ENCODE measurements around the gene HUWE1. TPM values are rescaled to one million over a fixed set of nuclear protein-coding genes. Genes with fewer than 3 reads are reported as not detected.

The HUWE1 gene
- total RNA-seq, 4 donors from 2014 or later, result 104 to 117 (median 112) TPM

- no peak for TF ChIP-seq CTCF (IDR thresholded peaks at IDR 0.05; ENCODE audit: low read depth)
Measured at GRCh38 chrX:53637479-53637878, 49.0 kb downstream of the HUWE1 start.

GRCh38 chrX:53631156-53631555 is 55.4 kb downstream of the HUWE1 start:
- no peak for TF ChIP-seq CTCF (IDR thresholded peaks at IDR 0.05; ENCODE audit: low read depth)

- TF ChIP-seq CTCF (IDR thresholded peaks at IDR 0.05; ENCODE audit: low read depth), result no peak
Measured at GRCh38 chrX:53630261-53630660, 56.3 kb downstream of the HUWE1 start.

GRCh38 chrX:53622431-53622830 is 64.1 kb downstream of the HUWE1 start:
- no peak for TF ChIP-seq CTCF (IDR thresholded peaks at IDR 0.05; ENCODE audit: low read depth)

GRCh38 chrX:53621418-53621986 is 65.0 kb downstream of the HUWE1 start:
- no peak for TF ChIP-seq CTCF (IDR thresholded peaks at IDR 0.05; ENCODE audit: low read depth)

GRCh38 chrX:53616946-53617345 is 69.6 kb downstream of the HUWE1 start:
- no peak for TF ChIP-seq CTCF (IDR thresholded peaks at IDR 0.05; ENCODE audit: low read depth)

- no peak for TF ChIP-seq CTCF (IDR thresholded peaks at IDR 0.05; ENCODE audit: low read depth)
Measured at GRCh38 chrX:53606456-53606855, 80.1 kb downstream of the HUWE1 start.
